ENCODE results near the gene ERICH4. TPM values are rescaled to one million over a fixed set of nuclear protein-coding genes. Genes with fewer than 3 reads are reported as not detected.
A peak's percentile ranks its signal among the peaks of the same experiment; 100 is the strongest.

The ERICH4 gene
- total and polyA plus RNA-seq, 7 experiments from 2014 or later: not detected

DNA sequence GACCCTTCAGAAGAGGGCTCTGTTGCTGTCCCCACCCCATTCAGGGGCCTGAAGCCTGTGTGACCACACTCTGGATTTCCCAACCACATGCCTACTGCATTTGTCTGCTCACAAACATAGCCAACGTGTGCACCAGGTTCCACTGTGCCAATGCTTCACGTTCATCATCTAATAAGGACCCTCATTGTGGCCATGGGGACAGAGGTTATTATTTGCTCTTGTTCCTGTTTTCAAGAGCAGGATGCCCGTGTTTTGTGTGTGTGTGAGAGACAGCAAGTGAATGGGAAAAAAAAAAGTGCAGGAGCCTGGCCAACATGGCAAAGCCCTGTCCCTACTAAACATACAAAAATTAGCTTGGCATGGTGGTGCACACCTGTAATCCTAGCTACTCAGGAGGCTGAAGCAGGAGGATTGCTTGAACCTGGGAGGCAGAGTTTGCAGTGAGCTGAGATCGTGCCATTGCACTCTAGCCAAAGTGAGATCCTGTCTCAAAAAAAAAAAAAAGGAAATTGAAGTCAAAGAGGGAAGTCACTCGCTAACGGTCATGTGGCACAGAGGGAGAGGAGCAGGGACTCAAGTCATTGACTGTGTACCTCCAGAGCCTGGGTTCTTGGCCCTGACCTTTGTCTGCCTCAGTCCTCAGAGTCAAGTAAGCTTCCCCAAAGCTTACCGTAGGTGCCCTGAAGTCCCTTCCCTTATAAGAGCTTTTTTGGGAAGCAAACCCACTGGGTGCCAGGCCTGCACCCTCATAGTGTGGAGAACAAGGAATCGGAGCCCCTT lies 22.7 kb upstream of the ERICH4 start:
- Histone ChIP-seq H3K9me3 (ENCODE audit: control insufficient read depth in 2 of 3, low read length in 3 of 3) (no peaks in the 10 kb centered on the region), H3K27me3 (ENCODE audit: control insufficient read depth in 2 of 2, insufficient read depth in 2 of 2, low read length in 2 of 2) (no peaks in the 10 kb centered on the region), H3K4me1 (ENCODE audit: control insufficient read depth in 2 of 2, insufficient read depth in 2 of 2, low read length in 2 of 2) (no peaks in the 10 kb centered on the region), H3K36me3 (ENCODE audit: control insufficient read depth in 2 of 3, insufficient read depth in 3 of 3, low read length in 3 of 3) (peaks cover 3 to 92% (median 14%) of the 10 kb centered on the region in 3 experiments), H3K27ac (ENCODE audit: low read depth, low read length) (no peak overlapping the region), H3K4me3 (ENCODE audit: low read length) (no peak overlapping the region)
- ChIA-PET POLR2A (interaction anchor here (0.6 kb wide), 1 partner anchor 24 kb away, joined by 3 read pairs; no protein-coding TSS in a partner anchor), CTCF (interaction anchor here (1.1 to 1.3 kb wide), 2 partner anchors 29 to 149 kb away, joined by 4 to 7 read pairs; no protein-coding TSS in a partner anchor)
- no peaks in the 10 kb centered on the region for H3K27me3 Mint-ChIP-seq
- H3K36me3 Mint-ChIP-seq: peaks cover 0 to 38% (median 12%) of the 10 kb centered on the region in 5 donors
- peaks cover 0 to 1% (median 0%) of the 10 kb centered on the region in 11 donors for H3K9me3 Mint-ChIP-seq
- H3K4me3 Mint-ChIP-seq: no peak overlapping the region
- intact Hi-C loops (cut with micrococcal nuclease): no loop called here
- no peak overlapping the region for H3K27ac Mint-ChIP-seq
- peaks cover 0 to 3% (median 0%) of the 10 kb centered on the region in 7 donors for H3K4me1 Mint-ChIP-seq
- DNase-seq (no peak), ATAC-seq (peak; percentile 81)

DNA sequence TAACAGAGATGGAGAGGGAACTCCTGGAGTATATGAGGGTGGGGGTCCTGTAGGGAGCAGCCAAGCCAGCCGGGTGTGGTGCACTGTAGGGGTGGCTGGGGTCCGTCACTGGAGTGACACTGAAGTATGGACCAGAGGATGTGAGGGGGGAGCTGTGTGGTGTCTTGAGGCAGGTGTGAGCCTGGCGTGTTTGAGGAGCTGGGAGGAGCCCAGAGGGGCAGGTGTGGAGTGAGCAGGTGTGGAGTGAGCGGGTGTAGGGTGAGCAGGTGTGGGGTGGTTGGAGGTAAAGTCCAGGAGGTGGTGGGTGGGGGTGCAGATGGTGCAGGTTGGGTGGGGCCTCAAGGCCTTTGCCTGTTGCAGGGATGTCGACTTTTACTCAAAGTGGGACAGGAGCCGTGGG lies 21.6 kb upstream of the ERICH4 start:
- DNase-seq (no peak), ATAC-seq (no peak)
- no peak overlapping the region for H3K4me3 Mint-ChIP-seq
- H3K36me3 Mint-ChIP-seq: peaks cover 0 to 36% (median 12%) of the 10 kb centered on the region in 5 donors
- no peaks in the 10 kb centered on the region for H3K27me3 Mint-ChIP-seq
- H3K4me1 Mint-ChIP-seq: peaks cover 0 to 7% (median 0%) of the 10 kb centered on the region in 7 donors
- H3K4me3 ChIP-seq (ENCODE audit: low read length): no peak overlapping the region
- H3K4me1 ChIP-seq (ENCODE audit: control insufficient read depth in 2 of 2, insufficient read depth in 2 of 2, low read length in 2 of 2): no peaks in the 10 kb centered on the region
- H3K27ac Mint-ChIP-seq: peak overlapping the region in 2 of 9 donors; percentile 11 to 36
- CTCF ChIA-PET: interaction anchor here (0.6 kb wide), 1 partner anchor 208 kb away, joined by 3 read pairs; no protein-coding TSS in a partner anchor
- no peaks in the 10 kb centered on the region for H3K9me3 ChIP-seq (ENCODE audit: control insufficient read depth in 2 of 3, low read length in 3 of 3)
- H3K27me3 ChIP-seq (ENCODE audit: control insufficient read depth in 2 of 2, insufficient read depth in 2 of 2, low read length in 2 of 2): no peaks in the 10 kb centered on the region
- H3K27ac ChIP-seq (ENCODE audit: low read depth, low read length): no peak overlapping the region
- POLR2A ChIA-PET: interaction anchor here (0.6 to 0.7 kb wide), 2 partner anchors 8 to 1939 kb away, joined by 3 read pairs; no protein-coding TSS in a partner anchor
- peaks cover 3 to 95% (median 14%) of the 10 kb centered on the region in 3 experiments for H3K36me3 ChIP-seq (ENCODE audit: control insufficient read depth in 2 of 3, insufficient read depth in 3 of 3, low read length in 3 of 3)
- peaks cover 0 to 1% (median 0%) of the 10 kb centered on the region in 11 donors for H3K9me3 Mint-ChIP-seq
- intact Hi-C loops (cut with micrococcal nuclease): no loop called here

DNA sequence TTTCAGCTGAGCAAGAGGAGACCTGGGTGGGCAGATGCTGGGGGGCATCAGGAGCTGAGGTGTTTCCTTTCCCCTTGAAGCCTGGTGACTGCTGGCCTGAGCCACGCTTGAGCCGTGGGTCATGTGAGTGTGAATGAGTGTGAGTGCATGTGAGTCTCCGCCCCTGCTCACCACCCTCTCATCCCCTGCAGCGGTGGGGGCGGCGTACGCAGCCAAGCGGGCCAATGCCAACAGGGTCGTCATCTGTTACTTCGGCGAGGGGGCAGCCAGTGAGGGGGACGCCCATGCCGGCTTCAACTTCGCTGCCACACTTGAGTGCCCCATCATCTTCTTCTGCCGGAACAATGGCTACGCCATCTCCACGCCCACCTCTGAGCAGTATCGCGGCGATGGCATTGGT lies 21.0 kb upstream of the ERICH4 start:
- Mint-ChIP-seq H3K36me3 (peaks cover 0 to 35% (median 12%) of the 10 kb centered on the region in 5 donors), H3K4me1 (peaks cover 0 to 13% (median 4%) of the 10 kb centered on the region in 7 donors), H3K27me3 (no peaks in the 10 kb centered on the region), H3K9me3 (peaks cover 0 to 1% (median 0%) of the 10 kb centered on the region in 11 donors), H3K27ac (no peak overlapping the region), H3K4me3 (peak overlapping the region in 1 of 10 donors; percentile 64)
- ChIA-PET CTCF (no interaction called here), POLR2A (no interaction called here)
- H3K27ac ChIP-seq (ENCODE audit: low read depth, low read length): no peak overlapping the region
- peaks cover 3 to 90% (median 14%) of the 10 kb centered on the region in 3 experiments for H3K36me3 ChIP-seq (ENCODE audit: control insufficient read depth in 2 of 3, insufficient read depth in 3 of 3, low read length in 3 of 3)
- intact Hi-C loops (cut with micrococcal nuclease): no loop called here
- no peaks in the 10 kb centered on the region for H3K4me1 ChIP-seq (ENCODE audit: control insufficient read depth in 2 of 2, insufficient read depth in 2 of 2, low read length in 2 of 2)
- no peaks in the 10 kb centered on the region for H3K27me3 ChIP-seq (ENCODE audit: control insufficient read depth in 2 of 2, insufficient read depth in 2 of 2, low read length in 2 of 2)
- no peak for ATAC-seq
- no peak for DNase-seq
- no peaks in the 10 kb centered on the region for H3K9me3 ChIP-seq (ENCODE audit: control insufficient read depth in 2 of 3, low read length in 3 of 3)
- no peak overlapping the region for H3K4me3 ChIP-seq (ENCODE audit: low read length)

DNA sequence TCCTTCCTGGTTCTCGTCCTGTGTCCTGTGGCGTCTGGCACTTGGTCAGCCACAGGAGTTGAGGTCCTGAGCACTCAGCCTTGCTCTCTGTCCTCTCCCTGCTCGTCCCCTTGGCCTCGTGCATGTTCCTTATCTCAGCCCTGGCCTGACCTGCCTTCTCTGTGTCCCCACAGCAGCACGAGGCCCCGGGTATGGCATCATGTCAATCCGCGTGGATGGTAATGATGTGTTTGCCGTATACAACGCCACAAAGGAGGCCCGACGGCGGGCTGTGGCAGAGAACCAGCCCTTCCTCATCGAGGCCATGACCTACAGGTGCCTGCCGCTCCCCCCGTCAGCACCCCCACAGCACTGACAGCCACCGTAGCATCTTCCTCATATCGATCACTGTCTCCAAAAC lies 20.5 kb upstream of the ERICH4 start:
- Histone ChIP-seq H3K27ac (ENCODE audit: low read depth, low read length) (no peak overlapping the region), H3K4me3 (ENCODE audit: low read length) (no peak overlapping the region), H3K9me3 (ENCODE audit: control insufficient read depth in 2 of 3, low read length in 3 of 3) (no peaks in the 10 kb centered on the region), H3K36me3 (ENCODE audit: control insufficient read depth in 2 of 3, insufficient read depth in 3 of 3, low read length in 3 of 3) (peaks cover 3 to 85% (median 14%) of the 10 kb centered on the region in 3 experiments), H3K4me1 (ENCODE audit: control insufficient read depth in 2 of 2, insufficient read depth in 2 of 2, low read length in 2 of 2) (no peaks in the 10 kb centered on the region), H3K27me3 (ENCODE audit: control insufficient read depth in 2 of 2, insufficient read depth in 2 of 2, low read length in 2 of 2) (no peaks in the 10 kb centered on the region)
- Mint-ChIP-seq H3K4me1 (peaks cover 0 to 16% (median 5%) of the 10 kb centered on the region in 7 donors), H3K27me3 (no peaks in the 10 kb centered on the region), H3K27ac (peak overlapping the region in 1 of 9 donors; percentile 33), H3K9me3 (peaks cover 0 to 1% (median 0%) of the 10 kb centered on the region in 11 donors), H3K36me3 (peaks cover 0 to 31% (median 12%) of the 10 kb centered on the region in 5 donors), H3K4me3 (no peak overlapping the region)
- ChIA-PET POLR2A (no interaction called here), CTCF (no interaction called here)
- no peak for ATAC-seq
- DNase-seq: no peak
- intact Hi-C loops (cut with micrococcal nuclease): no loop called here

DNA sequence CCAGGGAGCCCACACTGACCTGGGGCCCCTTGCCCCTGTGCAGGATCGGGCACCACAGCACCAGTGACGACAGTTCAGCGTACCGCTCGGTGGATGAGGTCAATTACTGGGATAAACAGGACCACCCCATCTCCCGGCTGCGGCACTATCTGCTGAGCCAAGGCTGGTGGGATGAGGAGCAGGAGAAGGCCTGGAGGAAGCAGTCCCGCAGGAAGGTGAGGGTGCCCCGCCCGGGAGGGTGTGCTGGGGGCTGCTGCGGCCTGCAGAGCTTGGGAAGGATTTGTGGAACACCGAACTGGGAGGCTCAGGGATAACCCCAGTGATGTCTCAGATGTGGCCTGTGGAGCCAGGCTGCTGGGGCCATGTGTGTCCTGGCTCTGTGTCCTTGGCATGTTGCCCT lies 20.0 kb upstream of the ERICH4 start:
- Mint-ChIP-seq H3K36me3 (peaks cover 0 to 30% (median 12%) of the 10 kb centered on the region in 5 donors), H3K27ac (no peak overlapping the region), H3K4me3 (no peak overlapping the region), H3K27me3 (no peaks in the 10 kb centered on the region), H3K9me3 (peaks cover 0 to 1% (median 0%) of the 10 kb centered on the region in 11 donors), H3K4me1 (peaks cover 0 to 21% (median 10%) of the 10 kb centered on the region in 7 donors)
- H3K4me3 ChIP-seq (ENCODE audit: low read length): no peak overlapping the region
- H3K36me3 ChIP-seq (ENCODE audit: control insufficient read depth in 2 of 3, insufficient read depth in 3 of 3, low read length in 3 of 3): peaks cover 3 to 82% (median 14%) of the 10 kb centered on the region in 3 experiments
- no peaks in the 10 kb centered on the region for H3K9me3 ChIP-seq (ENCODE audit: control insufficient read depth in 2 of 3, low read length in 3 of 3)
- no peak for ATAC-seq
- POLR2A ChIA-PET: no interaction called here
- intact Hi-C loops (cut with micrococcal nuclease): no loop called here
- CTCF ChIA-PET: no interaction called here
- no peak overlapping the region for H3K27ac ChIP-seq (ENCODE audit: low read depth, low read length)
- peaks cover 0 to under 1% of the 10 kb centered on the region in 2 donors for H3K4me1 ChIP-seq (ENCODE audit: control insufficient read depth in 2 of 2, insufficient read depth in 2 of 2, low read length in 2 of 2)
- H3K27me3 ChIP-seq (ENCODE audit: control insufficient read depth in 2 of 2, insufficient read depth in 2 of 2, low read length in 2 of 2): no peaks in the 10 kb centered on the region
- no peak for DNase-seq

DNA sequence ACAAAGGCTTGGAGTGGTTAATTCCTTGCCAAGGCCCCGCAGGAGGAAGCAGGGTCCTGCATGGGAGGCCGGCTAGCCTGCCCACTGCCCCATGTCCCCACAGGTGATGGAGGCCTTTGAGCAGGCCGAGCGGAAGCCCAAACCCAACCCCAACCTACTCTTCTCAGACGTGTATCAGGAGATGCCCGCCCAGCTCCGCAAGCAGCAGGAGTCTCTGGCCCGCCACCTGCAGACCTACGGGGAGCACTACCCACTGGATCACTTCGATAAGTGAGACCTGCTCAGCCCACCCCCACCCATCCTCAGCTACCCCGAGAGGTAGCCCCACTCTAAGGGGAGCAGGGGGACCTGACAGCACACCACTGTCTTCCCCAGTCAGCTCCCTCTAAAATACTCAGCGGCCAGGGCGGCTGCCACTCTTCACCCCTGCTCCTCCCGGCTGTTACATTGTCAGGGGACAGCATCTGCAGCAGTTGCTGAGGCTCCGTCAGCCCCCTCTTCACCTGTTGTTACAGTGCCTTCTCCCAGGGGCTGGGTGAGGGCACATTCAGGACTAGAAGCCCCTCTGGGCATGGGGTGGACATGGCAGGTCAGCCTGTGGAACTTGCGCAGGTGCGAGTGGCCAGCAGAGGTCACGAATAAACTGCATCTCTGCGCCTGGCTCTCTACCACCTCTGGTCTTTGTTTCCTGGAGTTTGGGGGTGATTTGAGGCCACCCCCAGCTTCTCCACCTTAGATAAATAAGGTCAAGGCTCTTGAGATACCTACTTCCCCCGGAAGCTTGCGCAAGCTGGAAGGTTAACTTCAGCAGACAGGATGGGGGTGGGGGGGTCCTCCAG lies 18.4 kb upstream of the ERICH4 start:
- peak overlapping the region; percentile 19 for H3K27ac ChIP-seq (ENCODE audit: low read depth, low read length)
- H3K36me3 ChIP-seq (ENCODE audit: control insufficient read depth in 2 of 3, insufficient read depth in 3 of 3, low read length in 3 of 3): peaks cover 0 to 66% (median 14%) of the 10 kb centered on the region in 3 experiments
- intact Hi-C loops (cut with micrococcal nuclease): no loop called here
- H3K4me3 Mint-ChIP-seq: peak overlapping the region in 1 of 10 donors; percentile 35
- ATAC-seq (no peak), DNase-seq (no peak)
- H3K27me3 Mint-ChIP-seq: no peaks in the 10 kb centered on the region
- no peaks in the 10 kb centered on the region for H3K27me3 ChIP-seq (ENCODE audit: control insufficient read depth in 2 of 2, insufficient read depth in 2 of 2, low read length in 2 of 2)
- peaks cover 0 to 1% (median 0%) of the 10 kb centered on the region in 11 donors for H3K9me3 Mint-ChIP-seq
- peaks cover 7 to 29% (median 25%) of the 10 kb centered on the region in 7 donors for H3K4me1 Mint-ChIP-seq
- H3K36me3 Mint-ChIP-seq: peaks cover 0 to 22% (median 8%) of the 10 kb centered on the region in 5 donors
- peak overlapping the region in 2 of 9 donors; percentile 12 to 25 for H3K27ac Mint-ChIP-seq
- ChIA-PET CTCF (interaction anchor here (0.8 kb wide), 1 partner anchor 17 kb away, joined by 3 read pairs; no protein-coding TSS in a partner anchor), POLR2A (no interaction called here)
- no peak overlapping the region for H3K4me3 ChIP-seq (ENCODE audit: low read length)
- no peaks in the 10 kb centered on the region for H3K9me3 ChIP-seq (ENCODE audit: control insufficient read depth in 2 of 3, low read length in 3 of 3)
- peaks cover 6 to 9% of the 10 kb centered on the region in 2 donors for H3K4me1 ChIP-seq (ENCODE audit: control insufficient read depth in 2 of 2, insufficient read depth in 2 of 2, low read length in 2 of 2)

Measured in naive thymus-derived CD4-positive, alpha-beta T cell (primary cell).